Activated naive CD8-positive, alpha-beta T cell treated with anti-CD3 and anti-CD28 coated beads, Interleukin-2, amount 10 ng/mL, durations not matched to agents 7 days and 5 days (primary cell): ENCODE data around the gene CDC25B. TPM values are rescaled to one million over a fixed set of nuclear protein-coding genes. Genes with fewer than 3 reads are reported as not detected.
"Not testable (repeated sequence)": the region's sequence is repeated elsewhere in the genome, so short reads cannot be mapped to it uniquely, and the experiment has no call there.

Experiments
- ATAC-seq: fragments of 150-1000 bp; cut with Tn5 transposase; one replicate; pipeline ENCODE4 v1.10.0; 2021; ENCODE audit warnings: low read depth, moderate library complexity
- POLR2A ChIA-PET: fragments of 350-600 bp; sonication (Branson Sonifier 250); formaldehyde crosslinking; loops from one replicate; lab custom pipeline; 2021; ENCODE audit warnings: antibody characterized with exemption; lab: Charles Lee
- DNase-seq: peaks from one replicate; pipeline ENCODE4 v3.0.0; 2021
- H3K27ac Mint-ChIP-seq: one replicate; pipeline ENCODE4 v1.8.0; 2022; ENCODE audit warnings: mild to moderate bottlenecking, mixed read lengths
- H3K27me3 Mint-ChIP-seq: one replicate; pipeline ENCODE4 v1.8.0; 2022; ENCODE audit warnings: mild to moderate bottlenecking, moderate library complexity, mixed read lengths
- H3K36me3 Mint-ChIP-seq: one replicate; pipeline ENCODE4 v1.8.0; 2021; ENCODE audit warnings: mild to moderate bottlenecking, mixed read lengths
- H3K4me1 Mint-ChIP-seq: one replicate; pipeline ENCODE4 v1.8.0; 2021; ENCODE audit warnings: mixed read lengths
- H3K4me3 Mint-ChIP-seq: one replicate; pipeline ENCODE4 v1.8.0; 2022; ENCODE audit warnings: mild to moderate bottlenecking, moderate library complexity, mixed read lengths
- H3K9me3 Mint-ChIP-seq: one replicate; pipeline ENCODE4 v1.8.0; 2021; ENCODE audit warnings: mixed read lengths
- total RNA-seq, 2 experiments: library from RNA; stranded (reverse); gene quantifications; one replicate each; pipeline ENCODE4 v1.2.3, GENCODE V29; 2021

The CDC25B gene
- total RNA-seq, 2 experiments from 2014 or later, result 263 to 264 TPM

DNA sequence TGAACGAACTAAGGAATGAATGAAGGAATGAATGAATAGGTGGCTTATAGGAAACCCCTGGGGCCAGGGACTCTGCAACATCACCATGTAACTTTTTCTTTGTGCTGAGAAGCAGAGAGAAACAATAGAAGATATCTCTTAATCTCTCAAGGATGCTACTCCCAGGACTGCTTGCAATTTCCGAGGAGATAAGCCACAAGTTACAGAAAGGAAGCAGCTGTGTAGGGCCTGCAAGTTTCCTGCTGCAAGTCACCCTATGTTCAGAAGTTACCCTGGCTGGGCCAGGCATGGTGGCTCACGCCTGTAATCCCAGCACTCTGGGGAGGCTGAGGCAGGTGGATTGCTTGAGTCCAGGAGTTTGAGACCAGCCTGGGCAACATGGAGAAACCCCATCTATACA, 43.2 kb downstream of the CDC25B start:
- DNase-seq, result no peak
- Mint-ChIP-seq H3K4me3 (no peak overlapping the region), H3K27ac (no peak overlapping the region), H3K27me3 (no peaks in the 10 kb centered on the region), H3K36me3 (peaks cover 2% of the 10 kb centered on the region), H3K9me3 (no peaks in the 10 kb centered on the region), H3K4me1 (peaks cover 8% of the 10 kb centered on the region)
- POLR2A ChIA-PET, result interaction anchor here (1.0 to 3.8 kb wide), 2 partner anchors 18 to 27 kb away, joined by 3 to 13 read pairs; partner anchors contain the start of gene AP5S1
- ATAC-seq, result peak; percentile 58

DNA sequence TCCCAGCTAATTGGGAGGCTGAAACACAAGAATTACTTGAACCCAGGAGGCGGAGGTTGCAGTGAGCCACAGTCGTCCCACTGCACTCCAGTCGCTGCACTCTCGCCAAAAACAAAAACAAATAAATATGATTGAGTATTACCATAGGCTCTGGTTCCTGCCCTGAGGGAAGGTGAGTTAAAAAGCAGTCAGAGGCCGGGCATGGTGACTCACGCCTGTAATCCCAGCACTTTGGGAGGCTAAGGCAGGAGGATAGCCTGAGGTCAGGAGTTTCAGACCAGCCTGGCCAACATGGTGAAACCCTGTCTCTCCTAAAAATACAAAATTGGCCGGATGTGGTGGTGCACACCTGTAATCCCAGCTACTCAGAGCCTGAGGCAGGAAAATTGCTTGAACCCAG, 44.1 kb downstream of the CDC25B start:
- H3K9me3 Mint-ChIP-seq, H3K4me1 Mint-ChIP-seq, H3K27me3 Mint-ChIP-seq, H3K36me3 Mint-ChIP-seq, DNase-seq, H3K27ac Mint-ChIP-seq, ATAC-seq, H3K4me3 Mint-ChIP-seq: not testable (repeated sequence)
- POLR2A ChIA-PET, result interaction anchor here (3.8 kb wide), 1 partner anchor 19 kb away, joined by 13 read pairs; the partner anchor contains the start of gene AP5S1

DNA sequence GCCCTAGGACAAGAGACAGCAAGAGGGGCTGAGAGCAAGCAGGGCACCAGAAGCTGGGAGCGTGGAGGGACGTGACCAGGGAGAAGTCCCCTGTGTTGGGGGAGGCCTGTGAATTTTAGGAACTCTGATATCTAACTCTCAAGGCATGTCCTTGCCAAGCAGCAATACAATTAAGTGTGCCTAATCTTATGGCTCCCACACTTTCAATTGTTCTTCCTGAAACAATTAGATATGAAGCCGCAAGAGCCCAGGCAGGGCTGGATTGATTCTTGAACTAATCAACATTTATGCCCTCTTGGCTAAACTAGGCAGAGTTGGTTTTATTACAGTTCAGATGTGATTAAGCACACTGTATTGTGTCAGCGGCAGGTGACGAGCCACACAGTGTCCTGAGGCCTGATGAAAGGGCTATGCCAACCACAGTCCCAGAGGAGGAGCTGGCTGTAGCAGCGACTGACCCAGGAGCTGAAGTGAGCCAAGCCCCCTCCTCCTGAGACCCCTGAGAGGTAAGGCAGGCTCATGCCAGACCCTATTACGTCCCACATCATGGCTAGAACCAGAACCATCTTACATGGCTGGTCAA, 46.3 kb downstream of the CDC25B start:
- Mint-ChIP-seq H3K4me3 (no peak overlapping the region), H3K27me3 (no peaks in the 10 kb centered on the region), H3K36me3 (peaks cover 2% of the 10 kb centered on the region), H3K27ac (no peak overlapping the region), H3K4me1 (peaks cover 16% of the 10 kb centered on the region), H3K9me3 (no peaks in the 10 kb centered on the region)
- POLR2A ChIA-PET, result no interaction called here
- no peak for DNase-seq
- ATAC-seq, result no peak

DNA sequence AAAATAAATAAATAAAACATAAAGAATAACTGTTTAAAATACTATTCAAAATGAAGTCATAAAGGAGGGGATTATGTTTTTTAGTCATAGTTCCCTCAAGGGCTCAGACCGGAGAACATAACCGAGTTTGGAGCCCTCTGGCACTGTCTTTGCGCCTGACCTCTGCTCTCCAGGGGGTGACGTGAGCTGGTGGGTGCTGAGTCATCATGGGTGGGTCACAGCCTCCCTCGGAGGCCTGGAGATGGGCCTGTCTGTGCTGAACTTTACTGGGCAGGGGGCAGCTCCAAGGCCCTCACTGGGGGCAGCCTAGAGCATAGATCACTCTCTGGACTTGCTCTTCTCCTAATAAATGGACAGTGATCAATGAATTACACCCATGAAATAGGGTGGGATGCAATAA, 47.4 kb downstream of the CDC25B start:
- no peak overlapping the region for H3K4me3 Mint-ChIP-seq
- peaks cover 2% of the 10 kb centered on the region for H3K36me3 Mint-ChIP-seq
- DNase-seq (no peak), ATAC-seq (no peak)
- no peaks in the 10 kb centered on the region for H3K27me3 Mint-ChIP-seq
- no peaks in the 10 kb centered on the region for H3K9me3 Mint-ChIP-seq
- H3K4me1 Mint-ChIP-seq, result peaks cover 23% of the 10 kb centered on the region
- POLR2A ChIA-PET, result no interaction called here
- H3K27ac Mint-ChIP-seq, result no peak overlapping the region

DNA sequence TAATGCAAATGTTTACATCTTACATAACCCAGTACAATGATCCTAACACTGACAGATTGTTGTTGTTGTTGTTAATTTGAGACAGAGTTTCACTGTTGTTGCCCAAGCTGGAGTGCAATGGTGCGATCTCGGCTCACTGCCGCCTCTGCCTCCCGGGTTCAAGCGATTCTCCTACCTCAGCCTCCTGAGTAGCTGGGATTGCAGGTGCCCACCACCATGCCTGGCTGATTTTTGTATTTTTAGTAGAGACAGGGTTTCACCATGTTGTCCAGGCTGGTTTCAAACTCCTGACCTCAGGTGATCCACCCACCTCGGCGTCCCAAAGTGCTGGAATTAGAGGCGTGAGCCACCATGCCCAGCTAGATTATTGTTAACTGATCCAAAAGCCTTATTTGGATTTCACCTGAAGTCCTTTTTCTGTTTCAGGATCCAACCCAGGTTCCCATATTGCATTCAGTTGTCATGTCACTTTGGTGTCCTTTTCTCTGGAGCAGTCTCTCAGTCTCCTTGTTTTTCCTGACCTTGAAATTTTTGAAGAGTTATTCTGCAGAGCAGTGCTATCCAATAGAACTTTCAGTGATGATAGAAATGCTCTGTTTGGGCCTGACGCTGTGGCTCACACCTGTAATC, 48.0 kb downstream of the CDC25B start:
- peaks cover 24% of the 10 kb centered on the region for H3K4me1 Mint-ChIP-seq
- not testable (repeated sequence) for H3K9me3 Mint-ChIP-seq, H3K27ac Mint-ChIP-seq, H3K27me3 Mint-ChIP-seq, H3K4me3 Mint-ChIP-seq, ATAC-seq, H3K36me3 Mint-ChIP-seq, DNase-seq
- POLR2A ChIA-PET, result interaction anchor here (0.8 kb wide), 1 partner anchor 10 kb away, joined by 4 read pairs; no protein-coding TSS in a partner anchor

DNA sequence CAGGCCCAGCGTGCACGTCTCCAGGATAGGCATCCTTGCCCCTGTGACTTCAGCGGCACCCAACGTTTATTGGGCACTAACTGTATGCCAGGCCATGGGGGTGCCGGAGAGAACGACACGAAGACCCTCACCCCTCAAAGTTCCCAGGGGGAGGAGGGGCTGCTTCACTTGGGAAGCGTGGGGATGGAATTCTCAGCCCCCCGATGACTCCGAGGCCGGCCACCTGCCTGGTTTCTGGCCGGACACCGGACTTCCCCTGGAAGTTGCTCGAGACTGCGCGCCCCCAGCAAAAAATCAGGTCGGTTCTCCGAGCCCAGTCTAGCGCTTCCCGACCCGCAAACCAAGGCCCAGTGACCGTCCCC, 50.2 kb downstream of the CDC25B start:
- Mint-ChIP-seq H3K27ac (peak overlapping the region; percentile 89), H3K36me3 (peaks cover 5% of the 10 kb centered on the region), H3K4me1 (peaks cover 22% of the 10 kb centered on the region), H3K27me3 (no peaks in the 10 kb centered on the region), H3K9me3 (no peaks in the 10 kb centered on the region), H3K4me3 (peak overlapping the region; percentile 89)
- no peak for DNase-seq
- no peak for ATAC-seq
- POLR2A ChIA-PET, result no interaction called here

DNA sequence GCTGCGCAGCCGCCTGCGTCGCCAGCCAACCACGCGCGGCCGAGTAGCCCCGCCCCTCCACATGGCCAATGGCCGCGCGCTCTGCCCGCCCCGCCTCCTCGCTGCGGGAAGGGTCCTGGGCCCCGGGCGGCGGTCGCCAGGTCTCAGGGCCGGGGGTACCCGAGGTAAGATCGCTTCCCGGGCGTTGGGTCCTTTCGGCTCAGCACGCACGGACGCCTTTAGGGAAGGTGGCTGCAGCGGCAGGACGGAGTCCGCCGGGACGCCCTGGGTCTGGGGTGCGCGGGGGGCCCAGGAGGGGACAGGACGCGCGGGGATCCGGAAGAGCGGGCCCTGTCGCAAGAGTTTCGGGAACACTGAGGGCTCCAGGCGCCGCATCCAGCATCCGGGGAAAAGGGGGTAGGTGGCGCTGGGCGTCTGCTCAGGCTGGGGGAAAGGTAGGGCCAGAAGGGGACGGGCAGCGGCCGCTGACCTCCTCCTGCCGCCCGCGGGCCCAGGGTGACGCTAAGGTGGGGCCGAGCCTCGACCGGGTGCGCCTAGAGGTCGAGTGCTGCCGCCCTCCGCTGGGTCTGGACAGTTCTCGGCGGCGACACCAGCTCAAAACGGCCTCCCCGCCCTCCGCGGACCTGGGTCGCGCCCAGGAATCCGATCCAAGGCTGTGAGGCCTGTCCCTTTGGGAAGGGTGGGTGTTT, 50.8 kb downstream of the CDC25B start, which contains the start of gene MAVS:
Gene MAVS, plus strand, starts transcription at position 95 of the 689 bp plus-strand sequence. CDS start 7,791 bp downstream, outside the sequence.
- POLR2A ChIA-PET, result interaction anchor here (0.9 to 1.0 kb wide), 2 partner anchors 27 to 60 kb away, joined by 3 to 4 read pairs; partner anchors contain the start of genes AP5S1 and CENPB
- peak; percentile 92 for DNase-seq
- Mint-ChIP-seq H3K4me3 (peak within 1 kb of the TSS; percentile 89), H3K9me3 (no peaks in the 10 kb centered on the region), H3K27ac (peak within 1 kb of the TSS; percentile 89), H3K36me3 (peaks cover 5% of the 10 kb centered on the region), H3K4me1 (peaks cover 22% of the 10 kb centered on the region), H3K27me3 (no peaks in the 10 kb centered on the region)
- ATAC-seq, result peak; percentile 96

DNA sequence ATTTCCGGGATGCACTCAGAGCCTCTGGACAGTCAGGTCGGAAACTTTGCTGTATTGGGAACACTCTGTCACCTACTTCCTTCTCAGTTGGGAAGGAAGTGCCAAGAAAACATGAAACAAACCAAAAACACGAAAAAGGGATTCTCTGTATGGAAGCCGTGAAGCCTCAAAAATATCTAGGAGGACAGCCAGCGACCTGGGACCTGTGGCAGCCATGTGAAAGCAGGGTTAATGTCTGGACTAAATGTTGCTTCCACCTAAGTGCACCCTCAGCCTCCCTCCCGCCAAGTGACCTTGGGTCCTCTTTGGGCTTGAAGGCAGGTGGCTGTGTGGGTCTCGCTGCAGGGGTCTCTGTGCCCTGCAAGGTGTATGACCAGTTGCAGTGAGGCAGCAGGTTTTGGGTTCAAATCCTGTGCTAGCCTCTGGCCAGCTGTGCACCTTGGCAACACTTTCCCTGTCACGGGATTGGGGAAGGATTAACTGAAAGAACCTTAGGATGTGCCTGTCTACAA, 51.4 kb downstream of the CDC25B start:
- peaks cover 22% of the 10 kb centered on the region for H3K4me1 Mint-ChIP-seq
- H3K9me3 Mint-ChIP-seq, result no peaks in the 10 kb centered on the region
- ATAC-seq (no peak), DNase-seq (no peak)
- no peaks in the 10 kb centered on the region for H3K27me3 Mint-ChIP-seq
- H3K4me3 Mint-ChIP-seq, result peak overlapping the region; percentile 89
- peaks cover 5% of the 10 kb centered on the region for H3K36me3 Mint-ChIP-seq
- peak overlapping the region; percentile 73 for H3K27ac Mint-ChIP-seq
- POLR2A ChIA-PET, result interaction anchor here (0.6 to 1.0 kb wide), 3 partner anchors 27 to 60 kb away, joined by 3 to 4 read pairs (median 3); partner anchors contain the start of genes AP5S1 and CENPB

DNA sequence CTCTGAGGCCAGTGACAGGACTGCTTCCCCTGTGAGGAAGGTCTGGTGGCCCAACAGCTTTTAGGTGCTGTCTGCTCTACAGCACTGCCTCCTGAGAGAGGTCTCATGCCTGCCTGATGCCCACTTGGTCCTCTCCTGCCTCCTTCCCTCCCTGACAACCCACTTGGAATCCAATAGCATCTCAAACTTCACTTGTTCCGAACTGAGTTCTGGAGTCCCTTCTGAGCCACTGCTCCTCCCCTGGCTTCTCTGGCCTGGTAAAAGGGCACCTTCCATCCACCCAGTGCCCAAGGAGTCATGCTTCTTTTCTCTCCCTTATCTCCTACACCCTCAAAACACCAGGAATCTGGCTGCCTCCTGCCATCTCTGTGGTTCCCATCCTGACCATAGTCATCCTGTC, 52.5 kb downstream of the CDC25B start:
- no peak for ATAC-seq
- no peaks in the 10 kb centered on the region for H3K9me3 Mint-ChIP-seq
- no peaks in the 10 kb centered on the region for H3K27me3 Mint-ChIP-seq
- peaks cover 5% of the 10 kb centered on the region for H3K36me3 Mint-ChIP-seq
- peak overlapping the region; percentile 89 for H3K4me3 Mint-ChIP-seq
- POLR2A ChIA-PET, result no interaction called here
- DNase-seq, result no peak
- H3K27ac Mint-ChIP-seq, result peak overlapping the region; percentile 5
- peaks cover 22% of the 10 kb centered on the region for H3K4me1 Mint-ChIP-seq

DNA sequence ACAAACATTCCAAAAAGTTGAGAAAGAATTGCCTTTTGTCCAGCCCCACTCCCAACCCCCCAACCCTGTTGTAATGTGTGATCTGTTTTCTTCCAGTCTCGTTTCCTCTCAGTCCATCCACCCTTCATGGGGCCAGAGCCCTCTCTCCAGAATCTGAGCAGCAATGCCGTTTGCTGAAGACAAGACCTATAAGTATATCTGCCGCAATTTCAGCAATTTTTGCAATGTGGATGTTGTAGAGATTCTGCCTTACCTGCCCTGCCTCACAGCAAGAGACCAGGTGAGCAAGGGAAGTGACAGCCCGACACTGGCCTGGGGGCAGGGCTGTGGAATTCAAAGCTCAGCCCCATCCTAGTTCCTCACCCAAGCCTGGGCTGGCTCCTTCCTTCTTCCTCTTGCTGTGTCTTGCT, 58.4 kb downstream of the CDC25B start:
- Mint-ChIP-seq H3K36me3 (peaks cover 17% of the 10 kb centered on the region), H3K4me3 (no peak overlapping the region), H3K4me1 (peaks cover 8% of the 10 kb centered on the region), H3K9me3 (no peaks in the 10 kb centered on the region), H3K27me3 (no peaks in the 10 kb centered on the region), H3K27ac (peak overlapping the region; percentile 3)
- DNase-seq (no peak), ATAC-seq (no peak)
- POLR2A ChIA-PET, result interaction anchor here (0.9 to 1.5 kb wide), 3 partner anchors 34 to 104 kb away, joined by 3 to 8 read pairs (median 5); partner anchors contain the start of genes AP5S1 and CENPB

Other genes with a start within 250 kb of the CDC25B start
- not detected for gene GFRA4, start 132.9 kb upstream of the CDC25B start, total RNA-seq
- gene ADAM33, start 114.3 kb upstream of the CDC25B start, total RNA-seq, result not detected
- under 1 TPM; 0.20 to 0.25 TPM for gene SIGLEC1, start 83.7 kb upstream of the CDC25B start, total RNA-seq
- not detected for gene HSPA12B, start 63.6 kb upstream of the CDC25B start, total RNA-seq
- gene ADISSP, start 28.6 kb upstream of the CDC25B start, total RNA-seq, result 10 to 100 TPM; 21.9 to 22.1 TPM
- not detected for gene SPEF1, start 14.9 kb upstream of the CDC25B start, total RNA-seq
- gene CENPB, start 9.6 kb upstream of the CDC25B start, total RNA-seq, result 10 to 100 TPM; 63.3 to 65.7 TPM
- gene AP5S1, start 24.2 kb downstream of the CDC25B start, total RNA-seq, result 10 to 100 TPM; 11.1 to 12.5 TPM
- 10 to 100 TPM; 36.3 to 36.8 TPM for gene MAVS, start 50.5 kb downstream of the CDC25B start, total RNA-seq
- 10 to 100 TPM; 76.6 to 80.1 TPM for gene PANK2, start 93.1 kb downstream of the CDC25B start, total RNA-seq
- gene RNF24, start 219.2 kb downstream of the CDC25B start, total RNA-seq, result 10 to 100 TPM; 17.7 to 21.6 TPM